Stimulated activated CD8-positive, alpha-beta memory T cell treated with anti-CD3 and anti-CD28 coated beads, Interleukin-4, amount 100 ng/mL, for 1 hour (primary cell): ENCODE data around the gene RNASE3.
"Not testable (repeated sequence)": the region's sequence is repeated elsewhere in the genome, so short reads cannot be mapped to it uniquely, and the experiment has no call there.

ENCODE experiments used
- DNase-seq, 2 donors: peaks; one replicate each; pipeline ENCODE4 v3.0.0-alpha.2; 2020; ENCODE audit warnings: low read depth in 2 of 2, low spot score in 1 of 2

Gene RNASE3

DNA sequence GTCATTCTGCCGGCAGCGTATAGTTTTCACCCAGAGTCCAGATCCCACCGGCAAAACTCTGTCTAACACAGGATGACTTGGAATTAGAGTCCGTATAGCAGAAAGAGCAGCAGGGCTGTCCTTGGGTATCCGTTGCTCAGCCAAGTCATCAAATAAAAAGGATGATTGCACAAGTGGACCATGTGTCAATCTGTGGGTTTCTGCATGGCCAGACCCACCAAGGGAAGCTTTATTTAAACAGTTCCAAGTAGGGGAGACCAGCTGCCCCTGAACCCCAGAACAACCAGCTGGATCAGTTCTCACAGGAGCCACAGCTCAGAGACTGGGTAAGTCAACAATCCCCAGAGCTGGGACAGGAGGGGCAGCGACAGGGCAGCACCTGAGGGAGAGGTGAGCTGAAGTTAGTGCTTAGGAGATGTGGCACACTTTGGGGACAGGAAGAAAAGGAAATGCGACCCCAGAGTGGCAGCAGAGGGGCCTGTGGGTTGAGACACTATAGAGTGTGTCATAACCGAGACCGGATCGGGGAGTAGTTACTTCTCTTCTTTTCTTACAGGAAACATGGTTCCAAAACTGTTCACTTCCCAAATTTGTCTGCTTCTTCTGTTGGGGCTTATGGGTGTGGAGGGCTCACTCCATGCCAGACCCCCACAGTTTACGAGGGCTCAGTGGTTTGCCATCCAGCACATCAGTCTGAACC lies at the start of gene RNASE3:
TSS of gene RNASE3 (plus strand) at position 260 of the 700 bp plus-strand sequence. CDS start at position 562, 302 bp downstream.
- not testable (repeated sequence) for DNase-seq

GRCh38 chr14:20846560-20846959 lies 44.6 kb upstream of the RNASE3 start:
- no peak for DNase-seq

DNA sequence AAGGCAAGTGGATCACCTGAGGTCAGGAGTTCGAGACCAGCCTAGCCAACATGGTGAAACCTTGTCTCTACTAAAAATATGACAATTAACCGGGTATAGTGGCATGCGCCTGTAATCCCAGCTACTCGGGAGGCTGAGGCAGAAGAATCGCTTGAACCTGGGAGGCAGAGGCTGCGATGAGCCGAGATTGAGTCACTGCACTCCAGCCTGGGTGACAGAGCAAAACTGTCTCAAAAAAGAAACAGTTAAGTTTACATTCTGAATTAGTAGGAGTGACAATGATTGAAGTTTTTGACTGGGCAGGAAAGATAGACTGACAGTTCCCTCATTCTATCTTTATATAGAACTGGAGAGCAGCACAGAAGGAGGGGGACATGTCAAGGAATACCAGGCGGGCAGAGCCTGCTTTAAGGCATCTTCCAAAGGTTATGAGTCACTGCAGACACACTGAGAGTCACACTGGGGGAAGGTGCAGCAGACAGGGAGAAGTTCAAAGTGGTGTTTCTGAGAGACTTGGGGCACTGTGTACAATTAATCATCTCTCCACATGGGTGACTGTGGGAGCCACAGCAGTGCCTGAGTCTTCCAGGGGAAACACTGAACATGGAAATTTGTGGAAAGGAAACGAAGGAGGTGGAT lies 42.8 kb upstream of the RNASE3 start:
- no peak for DNase-seq

GRCh38 chr14:20848955-20849570 lies 42.1 kb upstream of the RNASE3 start:
- no peak for DNase-seq

GRCh38 chr14:20853042-20853441 lies 38.1 kb upstream of the RNASE3 start:
- DNase-seq, result no peak

GRCh38 chr14:20855652-20856291 lies 35.4 kb upstream of the RNASE3 start:
- no peak for DNase-seq

DNA sequence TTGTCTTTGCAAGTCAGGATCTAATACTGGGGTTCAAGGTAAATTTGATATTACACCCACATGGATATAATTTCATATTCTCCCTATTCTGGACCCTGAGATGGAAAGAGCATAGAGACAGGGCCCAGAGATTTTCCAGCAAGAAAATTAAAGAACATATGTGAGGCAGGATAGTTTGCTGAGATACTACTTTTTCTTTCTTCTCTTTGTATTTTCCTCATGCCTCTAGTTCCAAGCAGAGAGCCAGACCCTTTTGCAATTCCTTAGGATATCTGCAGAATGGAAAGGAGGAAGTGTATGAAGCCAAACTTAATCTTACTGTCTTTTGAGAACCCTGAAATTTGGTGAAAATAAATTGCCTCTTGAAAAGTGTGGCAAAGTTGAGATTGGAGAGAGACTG lies 34.0 kb upstream of the RNASE3 start:
- DNase-seq, result no peak

GRCh38 chr14:20857630-20858261 lies 33.4 kb upstream of the RNASE3 start:
- peak; percentile 55 to 58 for DNase-seq

- DNase-seq, result no peak
Observed at GRCh38 chr14:20866194-20866593, 25.0 kb upstream of the RNASE3 start.

GRCh38 chr14:20866963-20867362 lies 24.2 kb upstream of the RNASE3 start:
- no peak for DNase-seq

- DNase-seq, result peak; percentile 37 to 56
Observed at GRCh38 chr14:20873370-20874177, 17.6 kb upstream of the RNASE3 start.

GRCh38 chr14:20877016-20877415 lies 14.2 kb upstream of the RNASE3 start:
- no peak for DNase-seq

GRCh38 chr14:20878695-20879094 lies 12.5 kb upstream of the RNASE3 start:
- no peak for DNase-seq

GRCh38 chr14:20881229-20881628 lies 10.0 kb upstream of the RNASE3 start:
- not testable (repeated sequence) for DNase-seq

DNA sequence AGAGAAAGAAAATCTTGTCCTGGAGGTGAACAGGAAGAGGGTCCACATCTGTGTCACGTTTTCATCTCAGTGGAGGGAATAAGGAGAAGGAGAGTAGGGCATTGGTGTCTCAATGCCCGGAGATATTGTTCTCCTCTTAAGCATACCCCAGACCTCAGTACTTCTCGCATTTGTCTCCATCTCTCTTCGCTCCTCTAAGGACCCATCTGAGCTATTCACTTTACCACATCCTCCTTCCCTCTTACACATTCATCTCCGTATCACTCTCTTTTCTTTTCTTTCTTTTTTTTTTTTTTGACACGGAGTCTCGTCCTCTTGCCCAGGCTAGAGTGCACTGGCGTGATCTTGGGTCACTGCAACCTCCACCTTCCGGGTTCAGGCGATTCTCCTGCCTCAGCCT lies 8.4 kb upstream of the RNASE3 start:
- DNase-seq, result not testable (repeated sequence)

GRCh38 chr14:20888411-20888810 lies 2.8 kb upstream of the RNASE3 start:
- DNase-seq, result not testable (repeated sequence)

- DNase-seq, result not testable (repeated sequence)
Observed at GRCh38 chr14:20895322-20895721, 4.1 kb downstream of the RNASE3 start.

DNA sequence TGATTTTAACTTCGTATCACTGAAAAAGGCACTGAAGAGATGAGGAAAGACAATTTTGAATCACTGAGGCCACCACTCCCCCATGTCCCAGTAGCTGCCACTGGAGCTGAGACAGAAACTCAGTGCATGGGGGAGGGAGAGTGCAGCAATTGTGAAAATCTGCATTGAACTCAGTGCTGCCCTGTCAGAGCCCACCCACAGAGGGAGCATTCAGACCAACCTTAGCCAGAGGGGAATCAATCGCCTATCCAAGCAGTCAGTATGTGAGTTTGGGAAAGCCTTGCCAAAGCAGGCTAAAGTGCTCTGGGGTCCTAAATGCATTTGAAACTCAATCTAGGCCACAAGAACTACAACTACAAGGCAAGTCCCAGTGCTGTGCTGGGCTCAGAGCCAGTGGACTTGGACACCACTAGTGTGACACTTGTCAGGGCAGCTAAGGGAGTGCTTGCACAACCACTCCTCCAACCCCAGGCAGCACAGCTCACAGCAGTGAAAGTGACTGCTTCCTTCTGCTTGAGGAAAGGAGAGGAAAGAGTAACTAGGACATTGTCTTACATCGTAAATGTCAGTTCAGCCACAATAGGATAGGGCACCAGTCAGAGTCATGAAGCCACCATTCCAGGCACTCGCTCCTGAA lies 13.3 kb downstream of the RNASE3 start:
- no peak for DNase-seq

GRCh38 chr14:20905676-20906075 lies 14.5 kb downstream of the RNASE3 start:
- DNase-seq, result no peak

- DNase-seq, result no peak
Observed at GRCh38 chr14:20907214-20907613, 16.0 kb downstream of the RNASE3 start.
